ENCODE data around the gene PLEKHN1.
A peak's percentile ranks its signal among the peaks of the same experiment; 100 is the strongest.
"Not testable (repeated sequence)": the region's sequence is repeated elsewhere in the genome, so short reads cannot be mapped to it uniquely, and the experiment has no call there.

The PLEKHN1 gene

GRCh38 chr1:984476-984814 lies 18.2 kb downstream of the PLEKHN1 start:
- no peaks in the 10 kb centered on the region for H3K36me3 ChIP-seq (ENCODE audit: control insufficient read depth, insufficient read depth, low read length)
- H3K4me3 ChIP-seq (ENCODE audit: low read depth, low read length), result no peak overlapping the region
- no peaks in the 10 kb centered on the region for H3K4me1 ChIP-seq
- H3K79me2 ChIP-seq, result no peaks in the 10 kb centered on the region
- H3K9me3 ChIP-seq (ENCODE audit: control insufficient read depth, low read length), result no peaks in the 10 kb centered on the region
- TF ChIP-seq CTCF (IDR thresholded peaks at IDR 0.05), result no peak
- H3K27me3 ChIP-seq (ENCODE audit: control insufficient read depth, insufficient read depth, low read length), result no peaks in the 10 kb centered on the region
- H3K9ac ChIP-seq, result no peak overlapping the region
- peak overlapping the region; percentile 81 for H3K4me2 ChIP-seq (ENCODE audit: low read length)
- no peak overlapping the region for H3K27ac ChIP-seq
- no peak overlapping the region for H2AFZ ChIP-seq

- Histone ChIP-seq H3K36me3 (ENCODE audit: control insufficient read depth, insufficient read depth, low read length) (no peaks in the 10 kb centered on the region), H3K4me3 (ENCODE audit: low read depth, low read length) (no peak overlapping the region), H2AFZ (no peak overlapping the region), H3K79me2 (no peaks in the 10 kb centered on the region), H3K9me3 (ENCODE audit: control insufficient read depth, low read length) (no peaks in the 10 kb centered on the region), H3K27me3 (ENCODE audit: control insufficient read depth, insufficient read depth, low read length) (no peaks in the 10 kb centered on the region), H3K4me1 (no peaks in the 10 kb centered on the region), H3K4me2 (ENCODE audit: low read length) (no peak overlapping the region), H3K9ac (no peak overlapping the region), H3K27ac (no peak overlapping the region)
- no peak for TF ChIP-seq CTCF (IDR thresholded peaks at IDR 0.05)
Measured at GRCh38 chr1:985126-985525, 18.8 kb downstream of the PLEKHN1 start.

GRCh38 chr1:988061-988460 lies 21.8 kb downstream of the PLEKHN1 start:
- not testable (repeated sequence) for H3K4me1 ChIP-seq; H2AFZ ChIP-seq; H3K4me3 ChIP-seq (ENCODE audit: low read depth, low read length); H3K9ac ChIP-seq; H3K27ac ChIP-seq; H3K36me3 ChIP-seq (ENCODE audit: control insufficient read depth, insufficient read depth, low read length); H3K27me3 ChIP-seq (ENCODE audit: control insufficient read depth, insufficient read depth, low read length); H3K9me3 ChIP-seq (ENCODE audit: control insufficient read depth, low read length); H3K4me2 ChIP-seq (ENCODE audit: low read length); H3K79me2 ChIP-seq

- H3K9me3 ChIP-seq (ENCODE audit: control insufficient read depth, low read length); H3K27me3 ChIP-seq (ENCODE audit: control insufficient read depth, insufficient read depth, low read length); H3K4me2 ChIP-seq (ENCODE audit: low read length); H3K27ac ChIP-seq; H2AFZ ChIP-seq; H3K9ac ChIP-seq; H3K36me3 ChIP-seq (ENCODE audit: control insufficient read depth, insufficient read depth, low read length); H3K4me3 ChIP-seq (ENCODE audit: low read depth, low read length); H3K79me2 ChIP-seq; H3K4me1 ChIP-seq: not testable (repeated sequence)
Measured at GRCh38 chr1:991275-991674, 25.0 kb downstream of the PLEKHN1 start.

GRCh38 chr1:991895-992294 lies 25.6 kb downstream of the PLEKHN1 start:
- Histone ChIP-seq H3K36me3 (ENCODE audit: control insufficient read depth, insufficient read depth, low read length) (no peaks in the 10 kb centered on the region), H3K4me2 (ENCODE audit: low read length) (no peak overlapping the region), H3K9me3 (ENCODE audit: control insufficient read depth, low read length) (no peaks in the 10 kb centered on the region), H3K4me3 (ENCODE audit: low read depth, low read length) (no peak overlapping the region), H3K27ac (no peak overlapping the region), H3K27me3 (ENCODE audit: control insufficient read depth, insufficient read depth, low read length) (no peaks in the 10 kb centered on the region), H2AFZ (no peak overlapping the region), H3K4me1 (no peaks in the 10 kb centered on the region), H3K79me2 (no peaks in the 10 kb centered on the region), H3K9ac (no peak overlapping the region)
- no peak for TF ChIP-seq CTCF (IDR thresholded peaks at IDR 0.05)

GRCh38 chr1:992362-992761 lies 26.1 kb downstream of the PLEKHN1 start:
- no peaks in the 10 kb centered on the region for H3K79me2 ChIP-seq
- no peaks in the 10 kb centered on the region for H3K9me3 ChIP-seq (ENCODE audit: control insufficient read depth, low read length)
- H3K9ac ChIP-seq, result no peak overlapping the region
- H3K4me3 ChIP-seq (ENCODE audit: low read depth, low read length), result no peak overlapping the region
- H3K27ac ChIP-seq, result no peak overlapping the region
- no peak overlapping the region for H2AFZ ChIP-seq
- H3K4me2 ChIP-seq (ENCODE audit: low read length), result no peak overlapping the region
- H3K36me3 ChIP-seq (ENCODE audit: control insufficient read depth, insufficient read depth, low read length), result no peaks in the 10 kb centered on the region
- H3K4me1 ChIP-seq, result no peaks in the 10 kb centered on the region
- TF ChIP-seq CTCF (IDR thresholded peaks at IDR 0.05), result no peak
- H3K27me3 ChIP-seq (ENCODE audit: control insufficient read depth, insufficient read depth, low read length), result no peaks in the 10 kb centered on the region

All from parathyroid adenoma (tissue), 2 donors.